H9 (cell line): ENCODE measurements around the gene ARID3A. TPM values are rescaled to one million over a fixed set of nuclear protein-coding genes. Genes with fewer than 3 reads are reported as not detected.

Experiments
- DNase-seq: peaks from one replicate; pipeline ENCODE4 v3.0.0-alpha.2; 2017
- H2AFZ ChIP-seq: one replicate; pipeline ENCODE4 v1.6.1; 2013; ENCODE audit warnings: mild to moderate bottlenecking, low read length, control low read depth, moderate library complexity
- H2AK5ac ChIP-seq: 2 replicates; pipeline ENCODE4 v1.6.1; 2013; ENCODE audit warnings: low read length, control low read depth, mixed read lengths; ENCODE audit not compliant: insufficient read length
- H2BK120ac ChIP-seq: one replicate; pipeline ENCODE4 v1.6.1; 2013; ENCODE audit warnings: low read depth, mild to moderate bottlenecking, low read length, control low read depth, inconsistent platforms; ENCODE audit not compliant: poor library complexity, severe bottlenecking
- H2BK12ac ChIP-seq: 2 replicates; pipeline ENCODE4 v1.6.1; 2013; ENCODE audit warnings: low read length, control low read depth, mixed read lengths, low read depth; ENCODE audit not compliant: insufficient read length
- H2BK15ac ChIP-seq: 2 replicates; pipeline ENCODE4 v1.6.1; 2013; ENCODE audit warnings: low read depth, low read length, control low read depth
- H2BK20ac ChIP-seq: one replicate; pipeline ENCODE4 v1.6.1; 2013; ENCODE audit warnings: low read depth, mild to moderate bottlenecking, low read length, control low read depth, inconsistent platforms; ENCODE audit not compliant: poor library complexity, severe bottlenecking
- H2BK5ac ChIP-seq: 2 replicates; pipeline ENCODE4 v1.6.1; 2013; ENCODE audit warnings: low read length, control low read depth, mixed read lengths; ENCODE audit not compliant: insufficient read length
- H3K14ac ChIP-seq: 2 replicates; pipeline ENCODE4 v1.6.1; 2013; ENCODE audit warnings: low read length, control low read depth; ENCODE audit not compliant: insufficient read depth
- H3K18ac ChIP-seq: 2 replicates; pipeline ENCODE4 v1.6.1; 2013; ENCODE audit warnings: low read depth, mild to moderate bottlenecking, mixed read lengths, low read length, control low read depth; ENCODE audit not compliant: insufficient read length
- H3K23ac ChIP-seq: 2 replicates; pipeline ENCODE4 v1.6.1; 2013; ENCODE audit warnings: low read length, control low read depth, mixed read lengths, low read depth; ENCODE audit not compliant: insufficient read length
- H3K23me2 ChIP-seq: 2 replicates; pipeline ENCODE4 v1.6.1; 2013; ENCODE audit warnings: low read depth, mild to moderate bottlenecking, mixed read lengths, low read length, control low read depth; ENCODE audit not compliant: insufficient read length, poor library complexity, severe bottlenecking
- H3K27ac ChIP-seq: 2 replicates; pipeline ENCODE4 v1.5.1; 2013; ENCODE audit warnings: low read length, control low read depth, mixed read lengths, low read depth; ENCODE audit not compliant: insufficient read length
- H3K27me3 ChIP-seq: 2 replicates; pipeline ENCODE4 v1.6.1; 2013; ENCODE audit warnings: low read length, control low read depth, inconsistent platforms; ENCODE audit not compliant: insufficient read depth
- H3K4ac ChIP-seq: 2 replicates; pipeline ENCODE4 v1.6.1; 2013; ENCODE audit warnings: low read depth, mild to moderate bottlenecking, control low read depth, inconsistent platforms, low read length, moderate library complexity
- H3K4me1 ChIP-seq: 2 replicates; pipeline ENCODE4 v1.6.1; 2013; ENCODE audit warnings: low read length, control low read depth, inconsistent platforms; ENCODE audit not compliant: insufficient read depth
- H3K4me2 ChIP-seq: 2 replicates; pipeline ENCODE4 v1.6.1; 2013; ENCODE audit warnings: low read length, control low read depth, mixed read lengths; ENCODE audit not compliant: insufficient read length, insufficient read depth
- H3K56ac ChIP-seq: 2 replicates; pipeline ENCODE4 v1.6.1; 2013; ENCODE audit warnings: low read depth, mild to moderate bottlenecking, mixed read lengths, low read length, control low read depth; ENCODE audit not compliant: insufficient read length
- H3K79me1 ChIP-seq: 2 replicates; pipeline ENCODE4 v1.6.1; 2013; ENCODE audit warnings: low read depth, mild to moderate bottlenecking, moderate library complexity, low read length, control low read depth, inconsistent platforms; ENCODE audit not compliant: insufficient read depth, poor library complexity, severe bottlenecking
- H3K79me2 ChIP-seq: 2 replicates; pipeline ENCODE4 v1.6.1; 2013; ENCODE audit warnings: low read length, control low read depth, inconsistent platforms; ENCODE audit not compliant: insufficient read depth
- H3K9ac ChIP-seq: 2 replicates; pipeline ENCODE4 v1.6.1; 2013; ENCODE audit warnings: low read length, control low read depth, mixed read lengths; ENCODE audit not compliant: insufficient read length; ENCODE audit errors: extremely low read depth
- H3K9me3 ChIP-seq: one replicate; pipeline ENCODE4 v1.6.1; 2013; ENCODE audit warnings: low read depth, low read length, inconsistent platforms; ENCODE audit not compliant: control insufficient read depth
- H3T11ph ChIP-seq: one replicate; pipeline ENCODE4 v1.6.1; 2013; ENCODE audit warnings: mild to moderate bottlenecking, low read length, control low read depth, inconsistent platforms
- H4K20me1 ChIP-seq: one replicate; pipeline ENCODE4 v1.6.1; 2013; ENCODE audit not compliant: control insufficient read depth, insufficient read length, insufficient read depth
- H4K5ac ChIP-seq: 2 replicates; pipeline ENCODE4 v1.6.1; 2013; ENCODE audit warnings: low read depth, mild to moderate bottlenecking, mixed read lengths, low read length, control low read depth; ENCODE audit not compliant: insufficient read length
- H4K8ac ChIP-seq: replicated peaks from 2 replicates; pipeline ENCODE4 v1.6.1; 2013; ENCODE audit warnings: low read length, control low read depth, mixed read lengths, low read depth; ENCODE audit not compliant: insufficient read length
- H4K91ac ChIP-seq: 2 replicates; pipeline ENCODE4 v1.6.1; 2013; ENCODE audit warnings: low read depth, mild to moderate bottlenecking, moderate library complexity, mixed read lengths, low read length, control low read depth; ENCODE audit not compliant: insufficient read length
- H3K27ac Mint-ChIP-seq, 3 experiments: 2 replicates in 2 of 3; 3 replicates in 1 of 3; pipeline ENCODE4 v1.8.0; 2020 to 2021; ENCODE audit warnings: mixed read lengths in 3 of 3, mild to moderate bottlenecking in 1 of 3, moderate library complexity in 1 of 3
- H3K27me3 Mint-ChIP-seq: 2 replicates; pipeline ENCODE4 v1.8.0; 2021; ENCODE audit warnings: low read depth, mild to moderate bottlenecking, moderate library complexity, mixed read lengths
- H3K36me3 Mint-ChIP-seq, 3 experiments: 2 replicates in 2 of 3; 3 replicates in 1 of 3; pipeline ENCODE4 v1.8.0; 2020 to 2021; ENCODE audit warnings: low read depth in 3 of 3, mixed read lengths in 3 of 3; ENCODE audit not compliant: insufficient read depth in 1 of 3
- H3K4me1 Mint-ChIP-seq, 2 experiments: 2 replicates each; pipeline ENCODE4 v1.8.0; 2020; ENCODE audit warnings: mixed read lengths in 2 of 2
- H3K4me3 Mint-ChIP-seq, 2 experiments: 2 replicates in 1 of 2; 3 replicates in 1 of 2; pipeline ENCODE4 v1.8.0; 2020 to 2021; ENCODE audit warnings: mild to moderate bottlenecking in 2 of 2, mixed read lengths in 2 of 2, moderate library complexity in 1 of 2
- H3K9me3 Mint-ChIP-seq, 2 experiments: 2 replicates in 1 of 2; 3 replicates in 1 of 2; pipeline ENCODE4 v1.8.0; 2020; ENCODE audit warnings: mild to moderate bottlenecking in 2 of 2, mixed read lengths in 2 of 2, moderate library complexity in 1 of 2
- WGBS: extraction: QIAGEN DNeasy Blood & Tissue Kit; methylation state at CpG from one replicate; pipeline ENCODE4 v1.1.7; 2013; ENCODE audit warnings: missing lambda C conversion rate, low lambda C conversion rate, mixed read lengths; ENCODE audit not compliant: insufficient read length; ENCODE audit errors: extremely low coverage; 5-methylcytosine and 5-hydroxymethylcytosine counted together
- total RNA-seq: library from RNA; stranded (reverse); gene quantifications from 2 replicates; pipeline ENCODE4 v1.2.1, GENCODE V29; 2021
- TF ChIP-seq, protein P1 (sequence below): fragments of 200-600 bp; sonication (generic); conservative IDR thresholded peaks from 3 replicates; pipeline ENCODE4 v1.8.0; 2021; ENCODE audit warnings: antibody characterized with exemption, mild to moderate bottlenecking

ARID3A gene
- total RNA-seq, 1 experiment from 2014 or later, result 98.3 TPM

DNA sequence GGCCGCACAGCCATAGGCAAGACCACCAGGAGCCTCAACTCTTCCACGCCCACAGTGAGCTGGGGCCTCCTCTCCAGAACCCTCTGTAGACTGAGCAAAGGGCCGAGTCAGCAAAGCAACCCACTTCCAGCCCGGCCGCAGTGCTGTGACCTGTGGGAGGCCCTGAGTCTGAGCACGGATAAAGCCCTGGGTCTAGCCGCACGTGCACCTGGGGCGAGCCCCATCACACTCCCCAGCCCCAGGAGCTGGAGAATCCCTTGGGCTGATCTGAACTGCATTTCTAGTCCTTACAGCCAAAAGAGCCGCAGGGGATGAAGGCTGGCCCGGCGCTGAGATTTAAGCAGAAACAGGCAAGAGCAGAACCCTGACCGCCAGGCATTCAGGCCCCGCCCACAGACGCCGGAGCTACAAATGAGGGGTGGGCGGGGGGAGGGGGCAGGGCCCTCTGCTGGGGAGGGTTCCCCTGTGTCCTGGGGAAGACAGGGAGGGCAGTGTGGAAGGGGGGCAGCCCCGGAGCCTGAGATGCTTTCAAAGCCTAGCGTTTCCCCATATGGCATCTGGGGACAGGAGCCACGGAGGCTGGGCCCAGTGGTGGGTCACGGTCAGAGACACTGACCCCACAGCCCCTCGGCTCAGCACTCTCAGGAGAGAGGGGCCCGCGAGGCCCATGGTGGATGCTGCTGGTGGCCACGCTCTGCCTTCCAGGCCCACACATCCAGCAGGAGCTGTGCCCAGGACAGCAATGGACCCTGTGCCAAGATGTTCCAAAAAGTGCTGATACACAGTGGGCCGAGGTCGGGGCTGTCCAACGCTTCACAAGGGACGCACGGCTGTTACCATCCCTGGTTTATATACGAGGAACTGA, 90.2 kb downstream of the ARID3A start:
- Mint-ChIP-seq H3K9me3 (no peaks in the 10 kb centered on the region), H3K4me1 (peaks cover 17 to 33% of the 10 kb centered on the region in 2 experiments), H3K27ac (peak overlapping the region in 1 of 3 experiments; percentile 77; a peak in 3 of 7 replicates), H3K36me3 (peaks cover 2 to 12% (median 10%) of the 10 kb centered on the region in 3 experiments; a peak in 5 of 7 replicates), H3K27me3 (no peaks in the 10 kb centered on the region), H3K4me3 (peak overlapping the region in 1 of 2 experiments; percentile 29; a peak in 2 of 5 replicates)
- TF ChIP-seq, protein P1, sequence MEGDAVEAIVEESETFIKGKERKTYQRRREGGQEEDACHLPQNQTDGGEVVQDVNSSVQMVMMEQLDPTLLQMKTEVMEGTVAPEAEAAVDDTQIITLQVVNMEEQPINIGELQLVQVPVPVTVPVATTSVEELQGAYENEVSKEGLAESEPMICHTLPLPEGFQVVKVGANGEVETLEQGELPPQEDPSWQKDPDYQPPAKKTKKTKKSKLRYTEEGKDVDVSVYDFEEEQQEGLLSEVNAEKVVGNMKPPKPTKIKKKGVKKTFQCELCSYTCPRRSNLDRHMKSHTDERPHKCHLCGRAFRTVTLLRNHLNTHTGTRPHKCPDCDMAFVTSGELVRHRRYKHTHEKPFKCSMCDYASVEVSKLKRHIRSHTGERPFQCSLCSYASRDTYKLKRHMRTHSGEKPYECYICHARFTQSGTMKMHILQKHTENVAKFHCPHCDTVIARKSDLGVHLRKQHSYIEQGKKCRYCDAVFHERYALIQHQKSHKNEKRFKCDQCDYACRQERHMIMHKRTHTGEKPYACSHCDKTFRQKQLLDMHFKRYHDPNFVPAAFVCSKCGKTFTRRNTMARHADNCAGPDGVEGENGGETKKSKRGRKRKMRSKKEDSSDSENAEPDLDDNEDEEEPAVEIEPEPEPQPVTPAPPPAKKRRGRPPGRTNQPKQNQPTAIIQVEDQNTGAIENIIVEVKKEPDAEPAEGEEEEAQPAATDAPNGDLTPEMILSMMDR, result no peak
- Histone ChIP-seq H3K4me2 (no peak overlapping the region), H3K23me2 (peaks cover 10% of the 10 kb centered on the region), H2BK5ac (no peak overlapping the region), H3K14ac (no peak overlapping the region), H3K79me1 (peaks cover 7% of the 10 kb centered on the region), H3K4ac (no peak overlapping the region), H3T11ph (no peak overlapping the region), H3K9ac (no peak overlapping the region), H3K18ac (no peak overlapping the region), H2BK15ac (no peak overlapping the region), H3K23ac (no peak overlapping the region), H2BK120ac (no peak overlapping the region), H2AK5ac (no peak overlapping the region), H3K9me3 (no peaks in the 10 kb centered on the region), H3K27ac (no peak overlapping the region), H4K8ac (no peak overlapping the region), H2BK20ac (no peak overlapping the region), H3K4me1 (no peaks in the 10 kb centered on the region; the same call in 1 of the 2 replicates), H4K91ac (no peak overlapping the region), H3K27me3 (no peaks in the 10 kb centered on the region), H3K79me2 (peaks cover 45% of the 10 kb centered on the region; the same call in 1 of the 2 replicates), H2AFZ (no peak overlapping the region), H2BK12ac (no peak overlapping the region), H3K56ac (no peak overlapping the region), H4K20me1 (no peaks in the 10 kb centered on the region), H4K5ac (no peak overlapping the region)
- no peak for DNase-seq
- WGBS, result no CpG with 5 or more reads among the region's 31 CpGs
